Type B pancreatic cell (in vitro differentiated cells): ENCODE data around the gene TUBA3E. TPM values are rescaled to one million over a fixed set of nuclear protein-coding genes. Genes with fewer than 3 reads are reported as not detected.
"Not testable (repeated sequence)": the region's sequence is repeated elsewhere in the genome, so short reads cannot be mapped to it uniquely, and the experiment has no call there.

Source experiments
- DNase-seq: peaks from one replicate; pipeline ENCODE4 v3.0.0; 2021; ENCODE audit warnings: mixed read lengths; ENCODE audit not compliant: unreplicated experiment; ENCODE audit errors: extremely low spot score
- H3K27ac Mint-ChIP-seq: 2 replicates; pipeline ENCODE4 v1.8.0; 2021; ENCODE audit warnings: mild to moderate bottlenecking, mixed read lengths
- H3K27me3 Mint-ChIP-seq: 2 replicates; pipeline ENCODE4 v1.8.0; 2021; ENCODE audit warnings: mixed read lengths
- H3K36me3 Mint-ChIP-seq: 2 replicates; pipeline ENCODE4 v1.8.0; 2021; ENCODE audit warnings: mixed read lengths
- H3K4me1 Mint-ChIP-seq: one replicate; pipeline ENCODE4 v1.8.0; 2021; ENCODE audit warnings: mixed read lengths; ENCODE audit not compliant: unreplicated experiment
- H3K4me3 Mint-ChIP-seq: 2 replicates; pipeline ENCODE4 v1.8.0; 2021; ENCODE audit warnings: mild to moderate bottlenecking, mixed read lengths
- H3K9me3 Mint-ChIP-seq: 2 replicates; pipeline ENCODE4 v1.8.0; 2021; ENCODE audit warnings: mixed read lengths
- total RNA-seq: library from RNA; stranded (reverse); gene quantifications from 2 replicates; pipeline ENCODE4 v1.2.1, GENCODE V29; 2021; ENCODE audit warnings: low replicate concordance
- TF ChIP-seq, protein P1 (sequence below): fragments of 200-600 bp; sonication (generic); conservative IDR thresholded peaks from 2 replicates; pipeline ENCODE4 v1.5.0; 2021; ENCODE audit warnings: antibody characterized with exemption, mild to moderate bottlenecking

The TUBA3E gene
- total RNA-seq, 1 donor from 2014 or later, result not detected

DNA sequence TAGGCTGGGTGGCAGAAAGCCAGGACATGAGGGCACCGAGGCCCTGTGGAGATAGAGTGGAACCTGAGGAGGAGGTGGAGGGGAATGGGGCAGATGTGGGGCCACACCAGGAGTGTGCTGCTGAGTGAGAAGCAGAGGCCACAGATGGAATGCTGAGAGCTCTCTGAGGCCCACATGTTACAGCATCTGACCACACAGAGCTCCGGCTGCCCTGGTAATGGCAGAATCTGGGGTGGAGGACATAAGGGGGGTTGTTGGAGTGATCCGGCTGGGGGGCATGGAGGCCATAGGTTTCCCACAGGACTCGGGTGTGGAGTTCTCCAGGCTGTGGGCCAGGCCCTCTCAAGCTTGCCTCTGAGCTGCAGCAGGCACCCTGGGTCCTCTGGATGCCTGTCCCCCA, 12.3 kb downstream of the TUBA3E start:
- no peak overlapping the region for H3K4me3 Mint-ChIP-seq
- peaks cover 4% of the 10 kb centered on the region for H3K4me1 Mint-ChIP-seq
- DNase-seq, result no peak
- no peaks in the 10 kb centered on the region for H3K36me3 Mint-ChIP-seq
- no peak overlapping the region for H3K27ac Mint-ChIP-seq
- H3K9me3 Mint-ChIP-seq, result no peaks in the 10 kb centered on the region
- TF ChIP-seq, protein P1, sequence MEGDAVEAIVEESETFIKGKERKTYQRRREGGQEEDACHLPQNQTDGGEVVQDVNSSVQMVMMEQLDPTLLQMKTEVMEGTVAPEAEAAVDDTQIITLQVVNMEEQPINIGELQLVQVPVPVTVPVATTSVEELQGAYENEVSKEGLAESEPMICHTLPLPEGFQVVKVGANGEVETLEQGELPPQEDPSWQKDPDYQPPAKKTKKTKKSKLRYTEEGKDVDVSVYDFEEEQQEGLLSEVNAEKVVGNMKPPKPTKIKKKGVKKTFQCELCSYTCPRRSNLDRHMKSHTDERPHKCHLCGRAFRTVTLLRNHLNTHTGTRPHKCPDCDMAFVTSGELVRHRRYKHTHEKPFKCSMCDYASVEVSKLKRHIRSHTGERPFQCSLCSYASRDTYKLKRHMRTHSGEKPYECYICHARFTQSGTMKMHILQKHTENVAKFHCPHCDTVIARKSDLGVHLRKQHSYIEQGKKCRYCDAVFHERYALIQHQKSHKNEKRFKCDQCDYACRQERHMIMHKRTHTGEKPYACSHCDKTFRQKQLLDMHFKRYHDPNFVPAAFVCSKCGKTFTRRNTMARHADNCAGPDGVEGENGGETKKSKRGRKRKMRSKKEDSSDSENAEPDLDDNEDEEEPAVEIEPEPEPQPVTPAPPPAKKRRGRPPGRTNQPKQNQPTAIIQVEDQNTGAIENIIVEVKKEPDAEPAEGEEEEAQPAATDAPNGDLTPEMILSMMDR, result no peak
- no peaks in the 10 kb centered on the region for H3K27me3 Mint-ChIP-seq

DNA sequence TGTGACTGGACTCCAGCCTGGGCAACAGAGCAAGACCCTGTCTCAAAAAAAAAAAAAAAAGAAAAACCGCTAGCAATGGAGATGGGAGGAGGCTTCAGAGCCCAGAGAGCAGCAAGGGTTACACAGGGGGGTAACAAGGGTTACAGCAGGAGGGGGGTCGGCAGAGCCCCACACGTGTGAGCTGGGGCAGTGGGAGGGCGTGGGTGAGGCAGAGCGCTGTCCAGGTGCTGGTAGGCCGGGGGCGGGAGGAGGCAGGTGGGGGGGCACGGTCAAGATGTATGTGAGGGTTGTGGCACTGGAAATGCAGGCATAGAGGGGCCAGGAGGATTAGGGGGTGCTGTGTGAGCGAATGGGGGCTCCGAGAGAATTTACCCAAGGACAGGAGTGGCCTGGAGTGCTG, 12.8 kb downstream of the TUBA3E start:
- TF ChIP-seq, protein P1, result no peak
- no peaks in the 10 kb centered on the region for H3K36me3 Mint-ChIP-seq
- H3K9me3 Mint-ChIP-seq, result no peaks in the 10 kb centered on the region
- H3K4me1 Mint-ChIP-seq, result peaks cover 4% of the 10 kb centered on the region
- H3K27ac Mint-ChIP-seq, result no peak overlapping the region
- no peaks in the 10 kb centered on the region for H3K27me3 Mint-ChIP-seq
- DNase-seq, result no peak
- no peak overlapping the region for H3K4me3 Mint-ChIP-seq

DNA sequence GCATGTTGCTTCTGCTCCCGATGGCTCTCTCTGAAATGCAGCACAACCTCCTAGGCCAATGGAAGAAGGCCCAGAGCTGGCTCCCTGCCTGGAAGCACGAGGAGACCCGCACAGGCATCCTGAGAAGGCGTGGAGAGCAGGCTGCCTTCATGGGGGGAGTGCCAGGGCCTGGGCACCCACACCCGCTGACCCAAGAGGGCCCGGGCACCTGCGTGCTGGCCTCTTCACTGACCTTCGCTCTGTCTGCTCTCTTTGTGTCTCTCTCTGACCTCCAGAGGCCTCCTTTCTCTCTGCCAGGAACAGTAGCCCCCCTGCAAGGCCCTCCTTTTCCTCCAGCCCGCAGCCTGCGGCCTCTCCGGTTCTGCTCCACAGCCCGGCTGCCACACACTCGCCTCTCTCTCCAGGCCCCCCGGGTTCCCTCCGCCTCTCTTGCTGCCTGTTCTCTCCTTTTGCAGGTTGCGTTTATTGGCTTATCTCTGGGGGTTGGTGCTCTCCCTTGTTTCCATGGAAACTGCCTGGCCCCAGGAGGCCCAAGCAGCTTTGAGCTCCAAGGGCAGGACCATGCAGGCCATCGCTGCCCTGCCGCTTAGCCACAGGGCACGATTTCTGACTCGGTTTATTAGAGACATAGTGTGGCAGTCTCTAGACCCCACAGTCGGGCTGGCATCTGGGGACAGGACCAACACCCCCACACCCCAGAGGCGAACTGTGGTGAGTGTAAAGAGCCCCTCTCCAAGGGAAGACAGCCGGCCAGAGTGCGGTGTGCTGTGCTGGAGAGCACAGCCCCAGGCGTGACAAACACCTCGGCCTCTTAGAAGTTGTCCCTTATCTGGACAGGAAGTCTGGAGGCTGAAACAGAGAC, 14.5 kb downstream of the TUBA3E start:
- Mint-ChIP-seq H3K4me3 (peak overlapping the region; percentile 87), H3K9me3 (no peaks in the 10 kb centered on the region), H3K27ac (peak overlapping the region; percentile 82), H3K36me3 (no peaks in the 10 kb centered on the region), H3K4me1 (peaks cover 4% of the 10 kb centered on the region), H3K27me3 (no peaks in the 10 kb centered on the region)
- no peak for DNase-seq
- TF ChIP-seq, protein P1, result no peak

- not testable (repeated sequence) for H3K9me3 Mint-ChIP-seq, H3K36me3 Mint-ChIP-seq, DNase-seq, H3K4me1 Mint-ChIP-seq, H3K27me3 Mint-ChIP-seq, H3K27ac Mint-ChIP-seq
- peak overlapping the region; percentile 87 for H3K4me3 Mint-ChIP-seq
Measured at GRCh38 chr2:130182826-130183511, 15.3 kb downstream of the TUBA3E start.

DNA sequence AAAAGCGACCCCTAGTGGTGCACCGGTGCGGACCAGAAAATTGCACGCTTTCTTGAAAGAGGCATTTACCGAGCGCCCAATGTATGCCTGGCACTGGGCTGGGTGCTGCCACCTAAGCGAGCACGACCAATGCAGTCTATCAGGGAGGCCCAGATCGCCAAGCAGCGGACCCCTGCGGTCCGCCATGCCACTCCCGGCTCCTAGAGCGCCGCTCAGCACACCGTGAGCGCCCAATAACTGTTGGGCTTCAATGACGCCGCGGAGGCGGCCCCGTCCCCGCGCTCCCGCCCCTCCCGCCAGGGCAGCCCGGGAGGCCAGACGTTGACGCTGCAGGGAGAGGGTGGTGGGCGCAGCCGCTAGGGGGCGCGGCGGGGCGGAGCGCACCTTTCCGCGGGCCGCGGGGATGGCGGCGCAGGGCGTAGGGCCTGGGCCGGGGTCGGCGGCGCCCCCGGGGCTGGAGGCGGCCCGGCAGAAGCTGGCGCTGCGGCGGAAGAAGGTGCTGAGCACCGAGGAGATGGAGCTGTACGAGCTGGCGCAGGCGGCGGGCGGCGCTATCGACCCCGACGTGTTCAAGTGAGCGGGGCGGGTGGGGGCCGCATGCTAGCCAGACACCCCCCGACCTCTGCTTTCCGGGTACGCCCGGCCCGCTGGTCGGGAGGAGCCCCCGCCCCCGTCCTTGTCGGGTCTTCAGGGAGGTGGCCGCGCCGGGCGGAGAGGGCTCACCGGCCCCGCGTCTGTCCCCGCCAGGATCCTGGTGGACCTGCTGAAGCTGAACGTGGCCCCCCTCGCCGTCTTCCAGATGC, 16.2 kb downstream of the TUBA3E start, which contains the start of gene MZT2B:
MZT2B (plus strand) TSS at position 383 of the 803 bp plus-strand sequence; CDS start at position 404, 21 bp downstream.
- peak; percentile 94 for DNase-seq

More for the DNA sequence above, 16.2 kb downstream of the TUBA3E start, which contains the start of gene MZT2B:
- H3K27ac Mint-ChIP-seq, result peak within 1 kb of the TSS; percentile 89
- H3K27me3 Mint-ChIP-seq, H3K36me3 Mint-ChIP-seq, H3K9me3 Mint-ChIP-seq, H3K4me1 Mint-ChIP-seq: not testable (repeated sequence)
- H3K4me3 Mint-ChIP-seq, result peak within 1 kb of the TSS; percentile 94
- TF ChIP-seq, protein P1, result peak; percentile 91
